ENCODE data around the gene KRTAP16-1.

GRCh38 chr17:41301204-41301790, 7.8 kb downstream of the KRTAP16-1 start:
- no peak for TF ChIP-seq CTCF (conservative IDR thresholded peaks at IDR 0.05; ENCODE audit: low read depth, low read length)
- no peak for TF ChIP-seq ELK1 (IDR thresholded peaks at IDR 0.05; ENCODE audit: borderline replicate concordance, low read depth, low read length)
- TF ChIP-seq RFX5 (IDR thresholded peaks at IDR 0.05; ENCODE audit: low read depth, low read length), result no peak
- TF ChIP-seq POLR2A (IDR thresholded peaks at IDR 0.05; ENCODE audit: low read depth, low read length), result no peak

Data from IMR-90 (cell line).